Activated T-cell treated with anti-CD3 and anti-CD28 coated beads, Interleukin-2, amount 50 U/mL, for 24 hours (primary cell): ENCODE measurements around the gene RETSAT.
"Not testable (repeated sequence)": the region's sequence is repeated elsewhere in the genome, so short reads cannot be mapped to it uniquely, and the experiment has no call there.

Experiments used
- DNase-seq: peaks from one replicate; pipeline ENCODE4 v3.0.0-alpha.2; 2020
- H3K27ac Mint-ChIP-seq: 2 replicates; pipeline ENCODE4 v1.8.0; 2020; ENCODE audit warnings: mild to moderate bottlenecking, mixed read lengths
- H3K27me3 Mint-ChIP-seq: 2 replicates; pipeline ENCODE4 v1.8.0; 2020; ENCODE audit warnings: mixed read lengths
- H3K36me3 Mint-ChIP-seq: 2 replicates; pipeline ENCODE4 v1.8.0; 2020; ENCODE audit warnings: low read depth, mixed read lengths
- H3K4me1 Mint-ChIP-seq: 2 replicates; pipeline ENCODE4 v1.8.0; 2020; ENCODE audit warnings: low read depth, mixed read lengths
- H3K4me3 Mint-ChIP-seq: 2 replicates; pipeline ENCODE4 v1.8.0; 2020; ENCODE audit warnings: mild to moderate bottlenecking, moderate library complexity, mixed read lengths
- H3K9me3 Mint-ChIP-seq: 2 replicates; pipeline ENCODE4 v1.8.0; 2020; ENCODE audit warnings: mixed read lengths

Gene RETSAT

GRCh38 chr2:85362653-85363387, 8.5 kb upstream of the RETSAT start:
- Mint-ChIP-seq H3K36me3 (peaks cover 54% of the 10 kb centered on the region), H3K4me1 (peaks cover 11% of the 10 kb centered on the region)
- H3K4me3 Mint-ChIP-seq, H3K27ac Mint-ChIP-seq, H3K27me3 Mint-ChIP-seq, DNase-seq, H3K9me3 Mint-ChIP-seq: not testable (repeated sequence)

- H3K27ac Mint-ChIP-seq, result no peak overlapping the region
- H3K4me3 Mint-ChIP-seq, result no peak overlapping the region
- H3K36me3 Mint-ChIP-seq, result peaks cover 76% of the 10 kb centered on the region
- no peak for DNase-seq
- H3K4me1 Mint-ChIP-seq, result peaks cover 43% of the 10 kb centered on the region
- H3K9me3 Mint-ChIP-seq, result no peaks in the 10 kb centered on the region
- H3K27me3 Mint-ChIP-seq, result no peaks in the 10 kb centered on the region
Observed at GRCh38 chr2:85357736-85358135, 3.4 kb upstream of the RETSAT start.

- Mint-ChIP-seq H3K27ac (no peak overlapping the region), H3K9me3 (no peaks in the 10 kb centered on the region), H3K4me1 (peaks cover 49% of the 10 kb centered on the region), H3K36me3 (peaks cover 72% of the 10 kb centered on the region), H3K4me3 (no peak overlapping the region), H3K27me3 (no peaks in the 10 kb centered on the region)
- DNase-seq, result no peak
Observed at GRCh38 chr2:85356186-85356585, 1.9 kb upstream of the RETSAT start.

GRCh38 chr2:85355521-85355920, 1.2 kb upstream of the RETSAT start:
- Mint-ChIP-seq H3K4me1 (peaks cover 49% of the 10 kb centered on the region), H3K36me3 (peaks cover 72% of the 10 kb centered on the region)

GRCh38 chr2:85355073-85355410, 714 bp upstream of the RETSAT start:
- Mint-ChIP-seq H3K9me3 (no peaks in the 10 kb centered on the region), H3K4me1 (peaks cover 49% of the 10 kb centered on the region), H3K4me3 (peak overlapping the region; percentile 90), H3K27me3 (no peaks in the 10 kb centered on the region), H3K36me3 (peaks cover 74% of the 10 kb centered on the region), H3K27ac (peak overlapping the region; percentile 97)
- no peak for DNase-seq

More at GRCh38 chr2:85355521-85355920, 1.2 kb upstream of the RETSAT start:
- H3K27ac Mint-ChIP-seq, result peak overlapping the region; percentile 76
- H3K9me3 Mint-ChIP-seq, result no peaks in the 10 kb centered on the region
- peak overlapping the region; percentile 90 for H3K4me3 Mint-ChIP-seq
- no peaks in the 10 kb centered on the region for H3K27me3 Mint-ChIP-seq
- no peak for DNase-seq

- H3K4me3 Mint-ChIP-seq, result peak overlapping the region; percentile 90
- H3K27me3 Mint-ChIP-seq, result no peaks in the 10 kb centered on the region
- no peak for DNase-seq
- H3K27ac Mint-ChIP-seq, result peak overlapping the region; percentile 97
- peaks cover 44% of the 10 kb centered on the region for H3K4me1 Mint-ChIP-seq
- peaks cover 78% of the 10 kb centered on the region for H3K36me3 Mint-ChIP-seq
- H3K9me3 Mint-ChIP-seq, result no peaks in the 10 kb centered on the region
Observed at GRCh38 chr2:85353876-85354285, 447 bp downstream of the RETSAT start.

GRCh38 chr2:85347599-85347998, 6.7 kb downstream of the RETSAT start:
- no peaks in the 10 kb centered on the region for H3K27me3 Mint-ChIP-seq
- peaks cover 81% of the 10 kb centered on the region for H3K36me3 Mint-ChIP-seq

GRCh38 chr2:85344356-85344954, 9.9 kb downstream of the RETSAT start:
- H3K36me3 Mint-ChIP-seq, result peaks cover 63% of the 10 kb centered on the region

More at GRCh38 chr2:85347599-85347998, 6.7 kb downstream of the RETSAT start:
- no peak overlapping the region for H3K27ac Mint-ChIP-seq
- no peak for DNase-seq
- H3K4me1 Mint-ChIP-seq, result peaks cover 5% of the 10 kb centered on the region
- no peaks in the 10 kb centered on the region for H3K9me3 Mint-ChIP-seq
- H3K4me3 Mint-ChIP-seq, result no peak overlapping the region

GRCh38 chr2:85343207-85343895, 11.0 kb downstream of the RETSAT start:
- H3K4me1 Mint-ChIP-seq, H3K27ac Mint-ChIP-seq, DNase-seq, H3K27me3 Mint-ChIP-seq, H3K9me3 Mint-ChIP-seq, H3K4me3 Mint-ChIP-seq: not testable (repeated sequence)
- peaks cover 57% of the 10 kb centered on the region for H3K36me3 Mint-ChIP-seq

More at GRCh38 chr2:85344356-85344954, 9.9 kb downstream of the RETSAT start:
- H3K9me3 Mint-ChIP-seq, result no peaks in the 10 kb centered on the region
- no peak overlapping the region for H3K4me3 Mint-ChIP-seq
- H3K4me1 Mint-ChIP-seq, result no peaks in the 10 kb centered on the region
- DNase-seq, result no peak
- no peaks in the 10 kb centered on the region for H3K27me3 Mint-ChIP-seq
- no peak overlapping the region for H3K27ac Mint-ChIP-seq

- Mint-ChIP-seq H3K27me3 (no peaks in the 10 kb centered on the region), H3K9me3 (no peaks in the 10 kb centered on the region), H3K4me3 (no peak overlapping the region), H3K4me1 (no peaks in the 10 kb centered on the region), H3K36me3 (peaks cover 49% of the 10 kb centered on the region), H3K27ac (no peak overlapping the region)
- DNase-seq, result no peak
Observed at GRCh38 chr2:85342156-85342555, 12.2 kb downstream of the RETSAT start.

GRCh38 chr2:85341269-85342029, 12.9 kb downstream of the RETSAT start:
- Mint-ChIP-seq H3K27ac (no peak overlapping the region), H3K4me1 (no peaks in the 10 kb centered on the region)

GRCh38 chr2:85340034-85340892, 14.1 kb downstream of the RETSAT start:
- no peak overlapping the region for H3K4me3 Mint-ChIP-seq
- H3K4me1 Mint-ChIP-seq, result no peaks in the 10 kb centered on the region

More at GRCh38 chr2:85341269-85342029, 12.9 kb downstream of the RETSAT start:
- Mint-ChIP-seq H3K4me3 (no peak overlapping the region), H3K9me3 (no peaks in the 10 kb centered on the region), H3K27me3 (no peaks in the 10 kb centered on the region), H3K36me3 (peaks cover 42% of the 10 kb centered on the region)
- no peak for DNase-seq

GRCh38 chr2:85334928-85335327, 19.4 kb downstream of the RETSAT start:
- no peaks in the 10 kb centered on the region for H3K9me3 Mint-ChIP-seq
- H3K27me3 Mint-ChIP-seq, result no peaks in the 10 kb centered on the region
- H3K36me3 Mint-ChIP-seq, result no peaks in the 10 kb centered on the region
- H3K27ac Mint-ChIP-seq, result no peak overlapping the region
- no peak overlapping the region for H3K4me3 Mint-ChIP-seq
- peaks cover 11% of the 10 kb centered on the region for H3K4me1 Mint-ChIP-seq
- no peak for DNase-seq

More at GRCh38 chr2:85340034-85340892, 14.1 kb downstream of the RETSAT start:
- Mint-ChIP-seq H3K27me3 (no peaks in the 10 kb centered on the region), H3K9me3 (no peaks in the 10 kb centered on the region), H3K27ac (no peak overlapping the region), H3K36me3 (peaks cover 31% of the 10 kb centered on the region)
- no peak for DNase-seq

GRCh38 chr2:85333877-85334276, 20.5 kb downstream of the RETSAT start:
- H3K4me3 Mint-ChIP-seq, H3K27me3 Mint-ChIP-seq, DNase-seq, H3K9me3 Mint-ChIP-seq, H3K27ac Mint-ChIP-seq, H3K36me3 Mint-ChIP-seq: not testable (repeated sequence)
- peaks cover 18% of the 10 kb centered on the region for H3K4me1 Mint-ChIP-seq
